ENCODE data around the gene RTRAF.

The RTRAF gene

GRCh38 chr14:52021957-52022600, 32.7 kb downstream of the RTRAF start:
- DNase-seq, result no peak

GRCh38 chr14:52023518-52023917, 34.2 kb downstream of the RTRAF start:
- no peak for DNase-seq

- DNase-seq, result no peak
Measured at GRCh38 chr14:52025310-52025709, 36.0 kb downstream of the RTRAF start.

GRCh38 chr14:52026017-52026660, 36.8 kb downstream of the RTRAF start:
- DNase-seq, result no peak

GRCh38 chr14:52026901-52027300, 37.6 kb downstream of the RTRAF start:
- DNase-seq, result no peak

GRCh38 chr14:52029881-52030280, 40.5 kb downstream of the RTRAF start:
- DNase-seq, result no peak

GRCh38 chr14:52031781-52032180, 42.4 kb downstream of the RTRAF start:
- DNase-seq, result no peak

- DNase-seq, result no peak
Measured at GRCh38 chr14:52032204-52032801, 43.0 kb downstream of the RTRAF start.

GRCh38 chr14:52033101-52033642, 43.8 kb downstream of the RTRAF start:
- DNase-seq, result no peak

GRCh38 chr14:52039124-52039815, 49.9 kb downstream of the RTRAF start:
- DNase-seq, result no peak

- DNase-seq, result no peak
Measured at GRCh38 chr14:52040598-52040997, 51.3 kb downstream of the RTRAF start.

GRCh38 chr14:52042371-52043289, 53.3 kb downstream of the RTRAF start:
- no peak for DNase-seq

GRCh38 chr14:52043690-52044089, 54.3 kb downstream of the RTRAF start:
- peak; percentile 34 for DNase-seq

- DNase-seq, result no peak
Measured at GRCh38 chr14:52044791-52045522, 55.6 kb downstream of the RTRAF start.

GRCh38 chr14:52046376-52046917, 57.1 kb downstream of the RTRAF start:
- no peak for DNase-seq

- DNase-seq, result no peak
Measured at GRCh38 chr14:52048116-52048515, 58.8 kb downstream of the RTRAF start.

- DNase-seq, result no peak
Measured at GRCh38 chr14:52048641-52049204, 59.4 kb downstream of the RTRAF start.

- no peak for DNase-seq
Measured at GRCh38 chr14:52049271-52049670, 59.9 kb downstream of the RTRAF start.

- no peak for DNase-seq
Measured at GRCh38 chr14:52049721-52050588, 60.6 kb downstream of the RTRAF start.

- DNase-seq, result no peak
Measured at GRCh38 chr14:52051251-52051650, 61.9 kb downstream of the RTRAF start.
